ENCODE measurements around the gene MED14. TPM values are rescaled to one million over a fixed set of nuclear protein-coding genes. Genes with fewer than 3 reads are reported as not detected.

The MED14 gene
- total RNA-seq (2013; cell fraction: nucleolus; rRNA removed): 223 and 232 TPM in 2 replicates
- total RNA-seq (2014; rRNA removed): 30.7 and 31.7 TPM in 2 replicates
- total RNA-seq (2014; rRNA removed; fragmentation: Illumina TruSeq; extraction: Trizol): 26.1 and 29.8 TPM in 2 replicates
- 43.9 and 46.6 TPM in 2 replicates for total RNA-seq (2021)
- 16.1 TPM for polyA plus RNA-seq (2011; ENCODE audit: low read depth)
- 71.7 and 99.4 TPM in 2 replicates for polyA plus RNA-seq (2011; rRNA removed)
- polyA plus RNA-seq (2011; cell fraction: cytosol; rRNA removed): 74.3 and 85.2 TPM in 2 replicates
- polyA plus RNA-seq (2011; cell fraction: nucleus; rRNA removed): 144 and 145 TPM in 2 replicates
- polyA plus RNA-seq (2012): 16.5 and 19.0 TPM in 2 replicates
- polyA plus RNA-seq (2014; fragmentation: Illumina TruSeq; extraction: Trizol): 47.4 and 48.4 TPM in 2 replicates
- 10 to 100 TPM in 1 of 2 experiments, 1 to 10 TPM in 1; 8.8 to 17.0 TPM for polyA plus RNA-seq (2014; fragmentation: Nextera tagmentation; extraction: Ambion mirVana)
- polyA plus RNA-seq (2014; rRNA removed): 33.5 and 34.8 TPM in 2 replicates
- polyA plus RNA-seq (2016; fragmentation: Nextera tagmentation; extraction: Ambion mirVana): 10 to 100 TPM; 22.5 to 27.1 TPM
- 85.5 and 108 TPM in 2 replicates for polyA minus RNA-seq (2011; rRNA and poly(A)+ RNA removed)
- 34.5 and 47.8 TPM in 2 replicates for polyA minus RNA-seq (2011; cell fraction: cytosol; rRNA and poly(A)+ RNA removed)
- 90.3 and 167 TPM in 2 replicates for polyA minus RNA-seq (2011; cell fraction: nucleus; rRNA and poly(A)+ RNA removed)
- percentile 85 among the genes with signal in this experiment for Bru-seq, nascent RNA
- BruChase-seq, experiment 1, labeled RNA remaining after a 6-hour chase: percentile 90 among the genes with signal in this experiment
- percentile 89 among the genes with signal in this experiment for BruChase-seq, experiment 2, labeled RNA remaining after a 2-hour chase
- long read RNA-seq, experiment 1, partial matches to known transcripts: 2 of 3 reads
- long read RNA-seq, experiment 1, other reads (novel, unspliced or antisense): 1 of 3 reads
- long read RNA-seq, experiment 2, partial matches to known transcripts: 9 of 17 reads
- long read RNA-seq, experiment 2, other reads (novel, unspliced or antisense): 8 of 17 reads

DNA sequence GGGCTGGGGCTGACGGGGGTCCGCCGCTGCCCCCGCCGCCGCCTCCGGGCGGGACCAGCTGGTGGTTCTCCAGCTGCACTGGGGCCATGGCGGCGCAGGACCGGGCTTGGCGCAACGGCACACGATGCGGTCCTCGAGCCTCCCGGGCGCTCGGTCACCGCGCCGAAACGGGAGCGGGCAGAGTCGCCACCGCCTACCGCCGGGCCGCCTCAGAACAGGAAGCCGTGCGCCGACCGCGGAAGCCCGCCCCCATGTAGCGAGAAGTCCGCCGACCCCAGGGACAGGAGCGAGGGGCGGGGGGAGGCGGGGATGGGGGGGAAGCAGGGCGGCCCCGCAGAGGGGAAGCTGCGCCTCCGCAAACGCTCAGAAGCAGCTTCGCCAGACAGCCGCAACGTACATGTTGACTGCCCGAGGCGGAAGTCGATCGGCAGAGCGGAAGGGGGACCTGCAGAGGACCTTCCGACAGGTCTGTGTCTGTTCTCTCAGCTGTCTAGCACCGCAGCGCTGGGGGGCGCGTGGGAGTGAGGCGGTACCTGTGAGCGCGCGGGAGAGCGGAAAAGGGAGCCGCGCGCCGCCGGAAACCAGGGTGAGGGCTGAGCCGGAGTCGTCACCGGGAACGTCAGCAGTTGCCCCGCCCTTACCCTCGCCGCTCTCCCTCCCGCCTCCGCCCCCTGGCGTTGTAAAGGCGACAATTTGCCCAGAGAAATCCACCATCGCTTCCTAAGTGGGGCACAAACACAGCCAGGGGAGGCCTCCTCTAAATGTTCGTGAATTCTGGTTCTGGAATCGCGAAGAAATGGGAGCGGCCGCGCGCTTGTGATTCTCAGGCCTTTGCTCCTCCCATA is at the start of gene MED14:
TSS of gene MED14 (minus strand) at position 218 of the 845 bp plus-strand sequence. CDS start at position 88, 130 bp downstream.
- Histone ChIP-seq H3K9me3 (replicated peaks; ENCODE audit: control insufficient read depth, insufficient read depth, low read length) (no peaks in the 10 kb centered on the region; the same call in 1 of the 3 replicates), H3K27ac (ENCODE audit: control insufficient read depth, insufficient read depth) (peak within 1 kb of the TSS; percentile 92), H3K4me2 (ENCODE audit: control insufficient read depth, insufficient read depth) (peak within 1 kb of the TSS; percentile 77), H3K4me3 (peak within 1 kb of the TSS; percentile 86), H3K4me1 (ENCODE audit: control insufficient read depth, insufficient read depth, low read length) (no peaks in the 10 kb centered on the region; the same call in 1 of the 2 replicates), H3K9ac (ENCODE audit: control insufficient read depth, insufficient read depth, low read length) (peak within 1 kb of the TSS; percentile 88), H2AFZ (ENCODE audit: control insufficient read depth, low read depth, low read length) (peak within 1 kb of the TSS; percentile 87), H4K20me1 (ENCODE audit: control insufficient read depth, insufficient read depth) (no peaks in the 10 kb centered on the region), H3K36me3 (ENCODE audit: control insufficient read depth in 2 of 2, insufficient read depth in 2 of 2, low read length in 1 of 2) (no peaks in the 10 kb centered on the region), H3K27me3 (replicated peaks in 1 of 2; ENCODE audit: control insufficient read depth in 2 of 2, insufficient read depth in 2 of 2, low read length in 1 of 2) (no peaks in the 10 kb centered on the region), H3K79me2 (ENCODE audit: control insufficient read depth, insufficient read depth, low read length) (peaks cover 41% of the 10 kb centered on the region)
- DNase-seq (ENCODE audit: low read depth, low spot score) (peak; percentile 73), FAIRE-seq (peak; percentile 65), ATAC-seq (peak; percentile 92)
- SMC1A ChIA-PET (ENCODE audit: uncharacterized antibody, unreplicated experiment): interaction anchor here (0.9 to 3.3 kb wide), 8 partner anchors 10 to 380 kb away, joined by 3 to 31 read pairs (median 4); no protein-coding TSS in a partner anchor
- WGBS (ENCODE audit: insufficient coverage, insufficient replicate concordance, low lambda C conversion rate, missing lambda C conversion rate): under 1% methylated on average over 78 of the region's 88 CpGs
- intact Hi-C loops (cut with micrococcal nuclease; ENCODE audit: unreplicated experiment) (loop anchor here (2.0 to 5.0 kb wide), 3 partner anchors 73 to 349 kb away; partner anchors contain the start of gene USP9X), in situ Hi-C loops (cut with MboI) (no loop called here)
- RAD21 ChIA-PET (ENCODE audit: unreplicated experiment): interaction anchor here (0.9 to 1.9 kb wide), 5 partner anchors 9 to 381 kb away, joined by 3 to 8 read pairs (median 3); no protein-coding TSS in a partner anchor
- POLR2A ChIA-PET: interaction anchor here (1.0 to 1.1 kb wide), 3 partner anchors 109 to 380 kb away, joined by 3 to 4 read pairs (median 4); partner anchors contain the start of gene USP9X
- no TSS peak for BruUV-seq (replicated peaks)
- CTCF ChIA-PET: interaction anchor here (1.4 to 2.8 kb wide), 4 partner anchors 11 to 84 kb away, joined by 5 to 16 read pairs (median 10); no protein-coding TSS in a partner anchor
- TF ChIP-seq ZNF622 (IDR thresholded peaks at IDR 0.05) (no peak), CBX5 (IDR thresholded peaks at IDR 0.05; ENCODE audit: low read depth) (no peak), CHD4 (IDR thresholded peaks at IDR 0.05) (no peak), ZNF217 (IDR thresholded peaks at IDR 0.05) (no peak), MTA3 (IDR thresholded peaks at IDR 0.05; ENCODE audit: borderline replicate concordance, low read length) (no peak), NFYA (IDR thresholded peaks at IDR 0.05; ENCODE audit: borderline replicate concordance, low read depth, low read length) (no peak), KLF5 (IDR thresholded peaks at IDR 0.05; ENCODE audit: partially characterized antibody) (no peak), CHD1 (IDR thresholded peaks at IDR 0.05; ENCODE audit: low read depth, low read length) (no peak), IKZF1 (conservative IDR thresholded peaks at IDR 0.05) (peak; percentile 84), GABPA (IDR thresholded peaks at IDR 0.05; ENCODE audit: low read depth) (peak; percentile 87)
- TF ChIP-seq, protein P1, sequence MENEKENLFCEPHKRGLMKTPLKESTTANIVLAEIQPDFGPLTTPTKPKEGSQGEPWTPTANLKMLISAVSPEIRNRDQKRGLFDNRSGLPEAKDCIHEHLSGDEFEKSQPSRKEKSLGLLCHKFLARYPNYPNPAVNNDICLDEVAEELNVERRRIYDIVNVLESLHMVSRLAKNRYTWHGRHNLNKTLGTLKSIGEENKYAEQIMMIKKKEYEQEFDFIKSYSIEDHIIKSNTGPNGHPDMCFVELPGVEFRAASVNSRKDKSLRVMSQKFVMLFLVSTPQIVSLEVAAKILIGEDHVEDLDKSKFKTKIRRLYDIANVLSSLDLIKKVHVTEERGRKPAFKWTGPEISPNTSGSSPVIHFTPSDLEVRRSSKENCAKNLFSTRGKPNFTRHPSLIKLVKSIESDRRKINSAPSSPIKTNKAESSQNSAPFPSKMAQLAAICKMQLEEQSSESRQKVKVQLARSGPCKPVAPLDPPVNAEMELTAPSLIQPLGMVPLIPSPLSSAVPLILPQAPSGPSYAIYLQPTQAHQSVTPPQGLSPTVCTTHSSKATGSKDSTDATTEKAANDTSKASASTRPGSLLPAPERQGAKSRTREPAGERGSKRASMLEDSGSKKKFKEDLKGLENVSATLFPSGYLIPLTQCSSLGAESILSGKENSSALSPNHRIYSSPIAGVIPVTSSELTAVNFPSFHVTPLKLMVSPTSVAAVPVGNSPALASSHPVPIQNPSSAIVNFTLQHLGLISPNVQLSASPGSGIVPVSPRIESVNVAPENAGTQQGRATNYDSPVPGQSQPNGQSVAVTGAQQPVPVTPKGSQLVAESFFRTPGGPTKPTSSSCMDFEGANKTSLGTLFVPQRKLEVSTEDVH (IDR thresholded peaks at IDR 0.05; ENCODE audit: low read depth, partially characterized antibody): no peak
- TF ChIP-seq, protein P2, sequence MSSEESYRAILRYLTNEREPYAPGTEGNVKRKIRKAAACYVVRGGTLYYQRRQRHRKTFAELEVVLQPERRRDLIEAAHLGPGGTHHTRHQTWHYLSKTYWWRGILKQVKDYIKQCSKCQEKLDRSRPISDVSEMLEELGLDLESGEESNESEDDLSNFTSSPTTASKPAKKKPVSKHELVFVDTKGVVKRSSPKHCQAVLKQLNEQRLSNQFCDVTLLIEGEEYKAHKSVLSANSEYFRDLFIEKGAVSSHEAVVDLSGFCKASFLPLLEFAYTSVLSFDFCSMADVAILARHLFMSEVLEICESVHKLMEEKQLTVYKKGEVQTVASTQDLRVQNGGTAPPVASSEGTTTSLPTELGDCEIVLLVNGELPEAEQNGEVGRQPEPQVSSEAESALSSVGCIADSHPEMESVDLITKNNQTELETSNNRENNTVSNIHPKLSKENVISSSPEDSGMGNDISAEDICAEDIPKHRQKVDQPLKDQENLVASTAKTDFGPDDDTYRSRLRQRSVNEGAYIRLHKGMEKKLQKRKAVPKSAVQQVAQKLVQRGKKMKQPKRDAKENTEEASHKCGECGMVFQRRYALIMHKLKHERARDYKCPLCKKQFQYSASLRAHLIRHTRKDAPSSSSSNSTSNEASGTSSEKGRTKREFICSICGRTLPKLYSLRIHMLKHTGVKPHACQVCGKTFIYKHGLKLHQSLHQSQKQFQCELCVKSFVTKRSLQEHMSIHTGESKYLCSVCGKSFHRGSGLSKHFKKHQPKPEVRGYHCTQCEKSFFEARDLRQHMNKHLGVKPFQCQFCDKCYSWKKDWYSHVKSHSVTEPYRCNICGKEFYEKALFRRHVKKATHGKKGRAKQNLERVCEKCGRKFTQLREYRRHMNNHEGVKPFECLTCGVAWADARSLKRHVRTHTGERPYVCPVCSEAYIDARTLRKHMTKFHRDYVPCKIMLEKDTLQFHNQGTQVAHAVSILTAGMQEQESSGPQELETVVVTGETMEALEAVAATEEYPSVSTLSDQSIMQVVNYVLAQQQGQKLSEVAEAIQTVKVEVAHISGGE (CRISPR knock-in tag; IDR thresholded peaks at IDR 0.05): peak; percentile 60

All from GM12878 (cell line).